ENCODE results near the gene MFNG. TPM values are rescaled to one million over a fixed set of nuclear protein-coding genes. Genes with fewer than 3 reads are reported as not detected.

The MFNG gene
- total and polyA plus RNA-seq, 7 donors = 8.0 to 33.9 (median 10.8) TPM

DNA sequence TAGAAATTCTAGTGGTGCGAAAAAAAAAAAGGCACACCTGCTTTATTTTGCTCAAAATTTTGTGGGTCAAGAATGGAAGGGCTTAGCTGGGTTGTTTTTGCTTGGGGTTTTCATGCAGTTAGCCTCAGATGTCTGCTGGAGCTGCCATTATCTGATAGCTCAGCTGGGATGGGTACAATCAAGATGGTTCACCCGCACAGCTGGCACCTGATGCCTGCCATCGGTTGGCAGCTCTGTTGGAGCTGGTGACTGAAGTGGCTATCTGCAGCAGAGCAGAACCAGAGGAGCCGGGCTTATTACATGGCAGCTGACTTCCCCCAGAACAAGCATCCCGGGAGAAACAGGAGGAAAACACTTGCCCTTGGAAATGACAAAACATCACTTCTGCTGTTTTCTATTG lies 46.8 kb downstream of the MFNG start:
- DNase-seq = no peak
- intact Hi-C loops (cut with DNase I) = no loop called here
- TF ChIP-seq POLR2AphosphoS5 (IDR thresholded peaks at IDR 0.05) = no peak
- TF ChIP-seq, protein P1, sequence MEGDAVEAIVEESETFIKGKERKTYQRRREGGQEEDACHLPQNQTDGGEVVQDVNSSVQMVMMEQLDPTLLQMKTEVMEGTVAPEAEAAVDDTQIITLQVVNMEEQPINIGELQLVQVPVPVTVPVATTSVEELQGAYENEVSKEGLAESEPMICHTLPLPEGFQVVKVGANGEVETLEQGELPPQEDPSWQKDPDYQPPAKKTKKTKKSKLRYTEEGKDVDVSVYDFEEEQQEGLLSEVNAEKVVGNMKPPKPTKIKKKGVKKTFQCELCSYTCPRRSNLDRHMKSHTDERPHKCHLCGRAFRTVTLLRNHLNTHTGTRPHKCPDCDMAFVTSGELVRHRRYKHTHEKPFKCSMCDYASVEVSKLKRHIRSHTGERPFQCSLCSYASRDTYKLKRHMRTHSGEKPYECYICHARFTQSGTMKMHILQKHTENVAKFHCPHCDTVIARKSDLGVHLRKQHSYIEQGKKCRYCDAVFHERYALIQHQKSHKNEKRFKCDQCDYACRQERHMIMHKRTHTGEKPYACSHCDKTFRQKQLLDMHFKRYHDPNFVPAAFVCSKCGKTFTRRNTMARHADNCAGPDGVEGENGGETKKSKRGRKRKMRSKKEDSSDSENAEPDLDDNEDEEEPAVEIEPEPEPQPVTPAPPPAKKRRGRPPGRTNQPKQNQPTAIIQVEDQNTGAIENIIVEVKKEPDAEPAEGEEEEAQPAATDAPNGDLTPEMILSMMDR (IDR thresholded peaks at IDR 0.05) = no peak
- no peak for TF ChIP-seq POLR2A (IDR thresholded peaks at IDR 0.05)
- TF ChIP-seq EP300 (IDR thresholded peaks at IDR 0.05) = no peak
- Histone ChIP-seq H3K4me3 (no peak overlapping the region), H3K36me3 (no peaks in the 10 kb centered on the region), H3K9me3 (no peaks in the 10 kb centered on the region), H3K27me3 (peaks cover 0 to 47% (median 3%) of the 10 kb centered on the region in 3 donors), H3K4me1 (no peaks in the 10 kb centered on the region), H3K27ac (no peak overlapping the region)
- 63 to 82% methylated on average over 5 of the region's 5 CpGs for WGBS, 2 donors

DNA sequence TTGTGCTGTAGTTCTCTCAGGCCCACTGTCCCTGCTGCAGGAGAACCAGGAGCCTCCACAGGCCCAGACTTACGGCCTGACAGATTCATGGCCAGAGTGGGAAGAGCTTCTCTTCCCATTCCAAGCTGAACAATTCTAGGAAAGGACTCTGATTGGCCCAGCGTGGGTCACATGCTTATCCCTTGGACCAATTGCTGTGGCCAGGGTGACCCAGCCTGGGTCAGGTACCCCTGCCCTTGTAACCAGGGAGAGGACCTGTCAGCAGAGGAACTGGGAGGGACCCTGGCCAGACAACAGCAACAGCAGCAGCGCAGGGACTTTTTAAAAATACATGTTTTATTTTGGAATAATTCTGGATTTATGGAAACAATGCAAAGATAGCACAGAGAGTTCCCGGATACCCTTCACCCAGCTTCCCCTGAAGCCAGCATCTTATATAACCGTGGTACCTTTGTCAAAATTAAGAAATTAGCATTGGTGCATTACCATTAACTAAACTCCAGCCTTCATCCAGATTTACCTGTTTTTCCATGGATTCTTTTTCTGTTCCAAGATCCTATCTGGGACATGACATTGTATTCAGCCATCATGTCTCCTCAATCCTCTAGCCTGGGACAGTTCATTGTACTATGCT lies 50.1 kb downstream of the MFNG start:
- H3K27ac ChIP-seq = no peak overlapping the region
- peaks cover 0 to 80% (median 29%) of the 10 kb centered on the region in 3 donors for H3K27me3 ChIP-seq
- intact Hi-C loops (cut with DNase I) = no loop called here
- WGBS, 2 donors = 82 to 93% methylated on average over 5 of the region's 5 CpGs
- H3K4me3 ChIP-seq = no peak overlapping the region
- no peaks in the 10 kb centered on the region for H3K36me3 ChIP-seq
- DNase-seq = no peak
- no peaks in the 10 kb centered on the region for H3K9me3 ChIP-seq
- TF ChIP-seq, protein P1 (IDR thresholded peaks at IDR 0.05) = no peak
- TF ChIP-seq POLR2A (IDR thresholded peaks at IDR 0.05) = no peak
- no peak for TF ChIP-seq POLR2AphosphoS5 (IDR thresholded peaks at IDR 0.05)
- TF ChIP-seq EP300 (IDR thresholded peaks at IDR 0.05) = no peak
- no peaks in the 10 kb centered on the region for H3K4me1 ChIP-seq

DNA sequence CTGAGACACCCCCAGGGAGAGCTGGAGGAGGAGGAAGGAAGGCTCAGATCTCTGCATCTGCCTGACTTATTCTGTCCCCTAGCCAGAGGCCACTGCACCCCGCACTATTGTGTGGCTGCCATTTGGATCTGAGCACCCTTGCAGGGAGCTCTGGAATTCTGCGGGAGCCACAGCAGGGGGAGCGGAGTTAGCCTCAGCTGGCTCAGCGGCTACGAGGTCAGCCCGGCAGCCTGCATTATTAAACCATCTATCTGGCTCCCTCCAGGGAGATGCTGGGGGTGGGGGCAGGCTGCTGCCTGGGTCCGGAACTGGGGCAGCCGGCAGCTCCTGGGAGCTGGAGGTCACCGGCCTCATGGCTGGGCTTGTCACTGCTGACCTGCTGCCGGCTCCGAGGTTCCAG lies 52.4 kb downstream of the MFNG start:
- H3K36me3 ChIP-seq = no peaks in the 10 kb centered on the region
- H3K27me3 ChIP-seq = peaks cover 8 to 88% (median 52%) of the 10 kb centered on the region in 3 donors
- no peak overlapping the region for H3K4me3 ChIP-seq
- TF ChIP-seq EP300 (IDR thresholded peaks at IDR 0.05) (no peak), POLR2AphosphoS5 (IDR thresholded peaks at IDR 0.05) (no peak), POLR2A (IDR thresholded peaks at IDR 0.05) (no peak)
- TF ChIP-seq, protein P1 (IDR thresholded peaks at IDR 0.05) = no peak
- H3K27ac ChIP-seq = no peak overlapping the region
- H3K4me1 ChIP-seq = no peaks in the 10 kb centered on the region
- WGBS, 2 donors = 57 to 64% methylated on average over 11 of the region's 11 CpGs
- intact Hi-C loops (cut with DNase I) = no loop called here
- no peaks in the 10 kb centered on the region for H3K9me3 ChIP-seq
- DNase-seq = no peak

DNA sequence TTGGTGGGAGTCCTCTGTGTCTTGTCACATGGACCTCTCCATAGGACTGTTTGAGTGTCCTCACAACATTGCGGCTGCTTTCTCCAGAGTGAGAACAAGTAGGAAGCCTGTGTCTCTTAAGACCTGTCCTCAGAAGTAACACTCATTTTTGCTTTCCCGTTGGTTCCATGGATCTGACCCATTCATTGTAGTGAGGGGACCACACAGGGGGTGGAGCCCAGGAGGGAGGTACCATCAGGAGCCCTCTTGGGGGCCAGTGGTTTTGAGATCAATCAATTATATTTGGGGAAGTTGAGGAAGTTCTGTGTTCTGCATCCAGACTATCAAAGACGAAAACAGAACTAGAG lies 53.5 kb downstream of the MFNG start:
- TF ChIP-seq, protein P1 (IDR thresholded peaks at IDR 0.05) = no peak
- TF ChIP-seq EP300 (IDR thresholded peaks at IDR 0.05) (no peak), POLR2A (IDR thresholded peaks at IDR 0.05) (no peak), POLR2AphosphoS5 (IDR thresholded peaks at IDR 0.05) (no peak)
- DNase-seq = no peak
- H3K4me1 ChIP-seq = peaks cover 0 to 11% (median 4%) of the 10 kb centered on the region in 4 donors
- H3K9me3 ChIP-seq = no peaks in the 10 kb centered on the region
- 91 to 94% methylated on average over 3 of the region's 3 CpGs for WGBS, 2 donors
- peaks cover 19 to 88% (median 63%) of the 10 kb centered on the region in 3 donors for H3K27me3 ChIP-seq
- no peaks in the 10 kb centered on the region for H3K36me3 ChIP-seq
- no peak overlapping the region for H3K4me3 ChIP-seq
- H3K27ac ChIP-seq = no peak overlapping the region
- intact Hi-C loops (cut with DNase I) = no loop called here
